DND-41 (cell line): ENCODE results near the gene ZDHHC20.

Experiments
- ATAC-seq: fragments of 200-7000 bp; cut with Tn5 transposase; 3 replicates; pipeline ENCODE4 v1.9.1; 2021; ENCODE audit warnings: low read depth; ENCODE audit not compliant: insufficient read depth
- DNase-seq: peaks from one replicate; pipeline ENCODE4 v3.0.0-alpha.2; 2020
- H2AFZ ChIP-seq: 2 replicates; pipeline ENCODE4 v1.6.0; 2012; ENCODE audit warnings: low read depth, low read length
- H3K27ac ChIP-seq: 2 replicates; pipeline ENCODE4 v1.5.1; 2012; ENCODE audit warnings: low read length, inconsistent platforms
- H3K27me3 ChIP-seq: fragments of 200-600 bp; sonication (generic); 2 replicates; pipeline ENCODE4 v1.6.0; 2012; ENCODE audit warnings: low read length, mild to moderate bottlenecking, inconsistent platforms; ENCODE audit not compliant: insufficient read depth, poor library complexity
- H3K36me3 ChIP-seq: 2 replicates; pipeline ENCODE4 v1.5.1; 2012; ENCODE audit warnings: low read length, inconsistent platforms; ENCODE audit not compliant: insufficient read depth
- H3K4me1 ChIP-seq: 2 replicates; pipeline ENCODE4 v1.5.1; 2012; ENCODE audit warnings: mild to moderate bottlenecking, low read length; ENCODE audit not compliant: insufficient read depth
- H3K4me2 ChIP-seq: 2 replicates; pipeline ENCODE4 v1.6.0; 2012; ENCODE audit warnings: mild to moderate bottlenecking, moderate library complexity, low read length, inconsistent platforms; ENCODE audit not compliant: insufficient read depth
- H3K4me3 ChIP-seq, 2 experiments: fragments of 200-600 bp in 1 of 2; shearing (Covaris generic) in 1 of 2; 2 replicates each; pipeline ENCODE4 v1.5.1; 2012 to 2016; ENCODE audit warnings: inconsistent platforms in 2 of 2, low read length in 2 of 2, mild to moderate bottlenecking in 2 of 2, low read depth in 1 of 2, moderate library complexity in 1 of 2
- H3K79me2 ChIP-seq: 2 replicates; pipeline ENCODE4 v1.6.0; 2012; ENCODE audit warnings: low read length, inconsistent platforms; ENCODE audit not compliant: insufficient read depth
- H3K9ac ChIP-seq: 2 replicates; pipeline ENCODE4 v1.6.0; 2012; ENCODE audit warnings: low read depth, mild to moderate bottlenecking, inconsistent platforms, low read length, moderate library complexity
- H3K9me3 ChIP-seq: 2 replicates; pipeline ENCODE4 v1.5.1; 2012; ENCODE audit warnings: low read length, moderate library complexity, mild to moderate bottlenecking, inconsistent platforms; ENCODE audit not compliant: insufficient read depth, severe bottlenecking
- H4K20me1 ChIP-seq: 2 replicates; pipeline ENCODE4 v1.6.0; 2012; ENCODE audit warnings: low read length; ENCODE audit not compliant: insufficient read depth
- EZH2 ChIP-seq: IDR thresholded peaks from 3 replicates; pipeline ENCODE4 v1.6.1; 2012; ENCODE audit warnings: borderline replicate concordance, low read depth, mild to moderate bottlenecking, moderate library complexity, low read length, inconsistent platforms; ENCODE audit not compliant: severe bottlenecking
- TF ChIP-seq, protein P1 (sequence below): IDR thresholded peaks from 2 replicates; pipeline ENCODE4 v1.5.1; 2012; ENCODE audit warnings: borderline replicate concordance, low read length, moderate library complexity, mild to moderate bottlenecking; ENCODE audit not compliant: poor library complexity, severe bottlenecking; ENCODE audit errors: extremely low read depth

Gene ZDHHC20

GRCh38 chr13:21333186-21333585 is 125.9 kb downstream of the ZDHHC20 start:
- H3K4me1 ChIP-seq = no peaks in the 10 kb centered on the region
- no peak for TF ChIP-seq EZH2
- TF ChIP-seq, protein P1, sequence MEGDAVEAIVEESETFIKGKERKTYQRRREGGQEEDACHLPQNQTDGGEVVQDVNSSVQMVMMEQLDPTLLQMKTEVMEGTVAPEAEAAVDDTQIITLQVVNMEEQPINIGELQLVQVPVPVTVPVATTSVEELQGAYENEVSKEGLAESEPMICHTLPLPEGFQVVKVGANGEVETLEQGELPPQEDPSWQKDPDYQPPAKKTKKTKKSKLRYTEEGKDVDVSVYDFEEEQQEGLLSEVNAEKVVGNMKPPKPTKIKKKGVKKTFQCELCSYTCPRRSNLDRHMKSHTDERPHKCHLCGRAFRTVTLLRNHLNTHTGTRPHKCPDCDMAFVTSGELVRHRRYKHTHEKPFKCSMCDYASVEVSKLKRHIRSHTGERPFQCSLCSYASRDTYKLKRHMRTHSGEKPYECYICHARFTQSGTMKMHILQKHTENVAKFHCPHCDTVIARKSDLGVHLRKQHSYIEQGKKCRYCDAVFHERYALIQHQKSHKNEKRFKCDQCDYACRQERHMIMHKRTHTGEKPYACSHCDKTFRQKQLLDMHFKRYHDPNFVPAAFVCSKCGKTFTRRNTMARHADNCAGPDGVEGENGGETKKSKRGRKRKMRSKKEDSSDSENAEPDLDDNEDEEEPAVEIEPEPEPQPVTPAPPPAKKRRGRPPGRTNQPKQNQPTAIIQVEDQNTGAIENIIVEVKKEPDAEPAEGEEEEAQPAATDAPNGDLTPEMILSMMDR = no peak
- H3K4me3 ChIP-seq = no peak overlapping the region
- H3K27me3 ChIP-seq = no peaks in the 10 kb centered on the region
- H3K4me2 ChIP-seq = no peak overlapping the region
- no peaks in the 10 kb centered on the region; the same call in 1 of the 2 replicates for H3K79me2 ChIP-seq
- no peak overlapping the region for H3K27ac ChIP-seq
- H4K20me1 ChIP-seq = no peaks in the 10 kb centered on the region
- DNase-seq = no peak
- peaks cover 29% of the 10 kb centered on the region for H3K36me3 ChIP-seq
- no peak overlapping the region for H2AFZ ChIP-seq
- H3K9me3 ChIP-seq = no peaks in the 10 kb centered on the region
- H3K9ac ChIP-seq = no peak overlapping the region
- no peak for ATAC-seq

DNA sequence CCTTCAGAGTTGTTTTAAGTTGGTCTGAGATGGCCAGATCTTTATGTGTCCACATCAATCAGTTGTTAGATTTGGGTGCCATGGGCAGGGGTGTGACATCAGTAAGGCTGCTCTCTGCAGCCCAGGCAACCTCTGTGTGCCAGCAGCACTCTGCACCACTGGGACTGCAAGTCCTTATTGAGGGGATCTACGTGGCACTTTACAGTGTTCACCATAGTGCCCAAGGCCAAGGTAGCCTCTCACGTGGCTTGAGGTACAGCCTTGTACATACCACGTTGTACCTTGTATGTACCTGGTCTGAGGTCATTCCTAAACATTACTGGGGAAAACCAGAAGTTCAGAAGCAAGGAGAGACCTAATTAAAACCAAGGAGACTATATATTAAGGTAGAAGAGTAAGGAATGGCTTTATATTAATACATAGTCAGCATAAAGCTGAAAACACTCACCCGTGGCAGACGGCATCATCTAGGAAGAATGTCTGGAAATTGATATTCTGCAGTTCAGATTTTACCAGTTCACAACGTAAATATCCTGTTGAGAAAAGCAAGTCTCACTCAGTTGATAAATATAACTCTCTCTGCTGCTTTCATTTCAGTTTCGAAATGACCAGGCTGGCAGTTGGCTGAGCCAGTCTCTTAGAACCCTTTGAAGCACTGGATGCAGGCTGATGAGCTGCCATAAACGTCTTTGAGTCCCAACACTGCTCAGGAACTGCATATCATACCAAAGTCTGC is 128.8 kb downstream of the ZDHHC20 start:
- DNase-seq (no peak), ATAC-seq (no peak)
- peaks cover 1% of the 10 kb centered on the region; the same call in 1 of the 2 replicates for H3K79me2 ChIP-seq
- no peak overlapping the region for H3K9ac ChIP-seq
- H4K20me1 ChIP-seq = no peaks in the 10 kb centered on the region
- H3K4me3 ChIP-seq = no peak overlapping the region
- H3K36me3 ChIP-seq = peaks cover 39% of the 10 kb centered on the region
- TF ChIP-seq, protein P1 = no peak
- TF ChIP-seq EZH2 = no peak
- no peak overlapping the region for H3K4me2 ChIP-seq
- H3K4me1 ChIP-seq = no peaks in the 10 kb centered on the region
- H3K27me3 ChIP-seq = no peaks in the 10 kb centered on the region
- H3K9me3 ChIP-seq = no peaks in the 10 kb centered on the region
- H2AFZ ChIP-seq = no peak overlapping the region
- H3K27ac ChIP-seq = no peak overlapping the region

GRCh38 chr13:21328836-21329477 is 130.1 kb downstream of the ZDHHC20 start:
- H3K9ac ChIP-seq = no peak overlapping the region
- H3K27me3 ChIP-seq = no peaks in the 10 kb centered on the region
- no peak overlapping the region for H3K4me3 ChIP-seq
- H4K20me1 ChIP-seq = no peaks in the 10 kb centered on the region
- no peak overlapping the region for H2AFZ ChIP-seq
- H3K27ac ChIP-seq = no peak overlapping the region
- no peaks in the 10 kb centered on the region for H3K9me3 ChIP-seq
- ATAC-seq (peak; percentile 57; the same call in 2 of the 3 replicates), DNase-seq (no peak)
- H3K4me1 ChIP-seq = no peaks in the 10 kb centered on the region
- H3K4me2 ChIP-seq = no peak overlapping the region
- peaks cover 39% of the 10 kb centered on the region for H3K36me3 ChIP-seq
- no peak for TF ChIP-seq EZH2
- TF ChIP-seq, protein P1 = no peak
- peaks cover 2% of the 10 kb centered on the region; the same call in 1 of the 2 replicates for H3K79me2 ChIP-seq
